ENCODE results near the gene KCNF1. TPM values are rescaled to one million over a fixed set of nuclear protein-coding genes. Genes with fewer than 3 reads are reported as not detected.
A peak's percentile ranks its signal among the peaks of the same experiment; 100 is the strongest.

KCNF1 gene
- polyA plus RNA-seq, 3 donors from 2014 or later, result not detected

GRCh38 chr2:10923965-10924364, 12.2 kb downstream of the KCNF1 start:
- Mint-ChIP-seq H3K27me3 (ENCODE audit: low read depth in 3 of 3) (peaks cover 3 to 7% (median 5%) of the 10 kb centered on the region in 3 donors), H3K4me3 (no peak overlapping the region), H3K36me3 (no peaks in the 10 kb centered on the region), H3K4me1 (no peaks in the 10 kb centered on the region), H3K27ac (no peak overlapping the region), H3K9me3 (no peaks in the 10 kb centered on the region)
- no peak for DNase-seq

GRCh38 chr2:10924441-10924840, 12.7 kb downstream of the KCNF1 start:
- H3K4me3 Mint-ChIP-seq, result no peak overlapping the region
- DNase-seq, result no peak
- no peak overlapping the region for H3K27ac Mint-ChIP-seq
- peaks cover 4 to 7% (median 5%) of the 10 kb centered on the region in 3 donors for H3K27me3 Mint-ChIP-seq (ENCODE audit: low read depth in 3 of 3)
- no peaks in the 10 kb centered on the region for H3K36me3 Mint-ChIP-seq
- no peaks in the 10 kb centered on the region for H3K4me1 Mint-ChIP-seq
- H3K9me3 Mint-ChIP-seq, result no peaks in the 10 kb centered on the region

GRCh38 chr2:10924859-10925258, 13.1 kb downstream of the KCNF1 start:
- H3K4me3 Mint-ChIP-seq, result no peak overlapping the region
- H3K4me1 Mint-ChIP-seq, result no peaks in the 10 kb centered on the region
- H3K27me3 Mint-ChIP-seq (ENCODE audit: low read depth in 3 of 3), result peaks cover 4 to 7% (median 5%) of the 10 kb centered on the region in 3 donors
- DNase-seq, result no peak
- H3K27ac Mint-ChIP-seq, result no peak overlapping the region
- no peaks in the 10 kb centered on the region for H3K36me3 Mint-ChIP-seq
- H3K9me3 Mint-ChIP-seq, result no peaks in the 10 kb centered on the region

- H3K27me3 Mint-ChIP-seq (ENCODE audit: low read depth in 3 of 3), result peaks cover 4 to 7% (median 5%) of the 10 kb centered on the region in 3 donors
These were observed 14.6 kb downstream of the KCNF1 start for GRCh38 chr2:10926191-10926820.

GRCh38 chr2:10930721-10931516, 19.2 kb downstream of the KCNF1 start:
- Mint-ChIP-seq H3K36me3 (no peaks in the 10 kb centered on the region), H3K9me3 (no peaks in the 10 kb centered on the region), H3K4me3 (no peak overlapping the region), H3K27me3 (ENCODE audit: low read depth in 3 of 3) (peaks cover 3 to 5% (median 3%) of the 10 kb centered on the region in 3 donors), H3K27ac (no peak overlapping the region), H3K4me1 (no peaks in the 10 kb centered on the region)
- DNase-seq, result no peak

More at GRCh38 chr2:10926191-10926820, 14.6 kb downstream of the KCNF1 start:
- Mint-ChIP-seq H3K36me3 (no peaks in the 10 kb centered on the region), H3K27ac (no peak overlapping the region), H3K4me1 (no peaks in the 10 kb centered on the region), H3K9me3 (no peaks in the 10 kb centered on the region), H3K4me3 (no peak overlapping the region)
- no peak for DNase-seq

GRCh38 chr2:10931710-10932255, 20.0 kb downstream of the KCNF1 start:
- H3K4me1 Mint-ChIP-seq, result no peaks in the 10 kb centered on the region
- no peaks in the 10 kb centered on the region for H3K9me3 Mint-ChIP-seq
- no peaks in the 10 kb centered on the region for H3K36me3 Mint-ChIP-seq
- H3K27ac Mint-ChIP-seq, result no peak overlapping the region
- DNase-seq, result no peak
- no peak overlapping the region for H3K4me3 Mint-ChIP-seq
- H3K27me3 Mint-ChIP-seq (ENCODE audit: low read depth in 3 of 3), result peaks cover 2 to 3% (median 2%) of the 10 kb centered on the region in 3 donors

GRCh38 chr2:10932345-10933151, 20.8 kb downstream of the KCNF1 start:
- no peaks in the 10 kb centered on the region for H3K36me3 Mint-ChIP-seq
- no peak overlapping the region for H3K4me3 Mint-ChIP-seq
- H3K27ac Mint-ChIP-seq, result no peak overlapping the region
- H3K9me3 Mint-ChIP-seq, result peaks cover 0 to 5% (median 0%) of the 10 kb centered on the region in 6 donors
- peaks cover 2 to 7% (median 2%) of the 10 kb centered on the region in 3 donors for H3K27me3 Mint-ChIP-seq (ENCODE audit: low read depth in 3 of 3)
- no peak for DNase-seq
- no peaks in the 10 kb centered on the region for H3K4me1 Mint-ChIP-seq

GRCh38 chr2:10933700-10934225, 22.0 kb downstream of the KCNF1 start:
- Mint-ChIP-seq H3K4me3 (no peak overlapping the region), H3K36me3 (peaks cover 0 to under 1% (median 0%) of the 10 kb centered on the region in 3 donors), H3K27ac (no peak overlapping the region), H3K9me3 (peaks cover 0 to 8% (median under 1%) of the 10 kb centered on the region in 6 donors), H3K4me1 (no peaks in the 10 kb centered on the region), H3K27me3 (ENCODE audit: low read depth in 3 of 3) (peaks cover 0 to 7% (median 4%) of the 10 kb centered on the region in 3 donors)
- DNase-seq, result no peak

- H3K27ac Mint-ChIP-seq, result no peak overlapping the region
- peaks cover 0 to 6% (median 4%) of the 10 kb centered on the region in 3 donors for H3K27me3 Mint-ChIP-seq (ENCODE audit: low read depth in 3 of 3)
- H3K36me3 Mint-ChIP-seq, result peaks cover 0 to 7% (median 6%) of the 10 kb centered on the region in 3 donors
- no peak for DNase-seq
- H3K9me3 Mint-ChIP-seq, result peaks cover 0 to 15% (median 5%) of the 10 kb centered on the region in 6 donors
- no peaks in the 10 kb centered on the region for H3K4me1 Mint-ChIP-seq
- no peak overlapping the region for H3K4me3 Mint-ChIP-seq
These were observed 22.7 kb downstream of the KCNF1 start for GRCh38 chr2:10934308-10934978.

- peaks cover 0 to 6% (median 4%) of the 10 kb centered on the region in 3 donors for H3K27me3 Mint-ChIP-seq (ENCODE audit: low read depth in 3 of 3)
- H3K9me3 Mint-ChIP-seq, result peaks cover 0 to 17% (median 6%) of the 10 kb centered on the region in 6 donors
- no peak overlapping the region for H3K27ac Mint-ChIP-seq
- H3K4me3 Mint-ChIP-seq, result no peak overlapping the region
- peaks cover 0 to 7% (median 7%) of the 10 kb centered on the region in 3 donors for H3K36me3 Mint-ChIP-seq
- no peak for DNase-seq
- no peaks in the 10 kb centered on the region for H3K4me1 Mint-ChIP-seq
These were observed 23.2 kb downstream of the KCNF1 start for GRCh38 chr2:10934979-10935350.

GRCh38 chr2:10935366-10935918, 23.7 kb downstream of the KCNF1 start:
- Mint-ChIP-seq H3K27ac (no peak overlapping the region), H3K9me3 (peaks cover 0 to 17% (median 6%) of the 10 kb centered on the region in 6 donors), H3K4me1 (no peaks in the 10 kb centered on the region), H3K27me3 (ENCODE audit: low read depth in 3 of 3) (peaks cover 0 to 7% (median 6%) of the 10 kb centered on the region in 3 donors), H3K36me3 (peaks cover 0 to 7% (median 7%) of the 10 kb centered on the region in 3 donors), H3K4me3 (no peak overlapping the region)
- no peak for DNase-seq

- Mint-ChIP-seq H3K27me3 (ENCODE audit: low read depth in 3 of 3) (peaks cover 0 to 7% (median 6%) of the 10 kb centered on the region in 3 donors), H3K36me3 (peaks cover 0 to 7% (median 7%) of the 10 kb centered on the region in 3 donors), H3K9me3 (peaks cover 0 to 17% (median 6%) of the 10 kb centered on the region in 6 donors), H3K4me1 (no peaks in the 10 kb centered on the region), H3K4me3 (no peak overlapping the region), H3K27ac (peak overlapping the region in 1 of 6 donors; percentile 18)
- DNase-seq, result no peak
These were observed 24.5 kb downstream of the KCNF1 start for GRCh38 chr2:10935953-10936942.
